Stomach (tissue), 4 donors: ENCODE data around the gene UBL3.

Source experiments
- CTCF ChIP-seq, 7 experiments: fragments of 450-650 bp in 4 of 7; fragments of 200-600 bp in 3 of 7; sonication (generic) in 3 of 7; IDR thresholded peaks; one replicate each; pipeline ENCODE4 v1.5.1; 2016 to 2019; ENCODE audit warnings: antibody characterized with exemption in 7 of 7, control low read depth in 2 of 7, mild to moderate bottlenecking in 1 of 7
- EP300 ChIP-seq: sonication (generic); formaldehyde crosslinking; IDR thresholded peaks from one replicate; pipeline ENCODE4 v1.6.1; 2017; ENCODE audit warnings: antibody characterized with exemption

- TF ChIP-seq CTCF (IDR thresholded peaks at IDR 0.05) (no peak), EP300 (no peak)
Observed at GRCh38 chr13:29858231-29858630, 7.8 kb upstream of the UBL3 start.
